ENCODE data around the gene BLTP1. TPM values are rescaled to one million over a fixed set of nuclear protein-coding genes. Genes with fewer than 3 reads are reported as not detected.
"Not testable (repeated sequence)": the region's sequence is repeated elsewhere in the genome, so short reads cannot be mapped to it uniquely, and the experiment has no call there.

The BLTP1 gene
- 10 to 100 TPM; 11.5 to 12.0 TPM for polyA plus RNA-seq

- H3K4me1 ChIP-seq (ENCODE audit: control insufficient read depth in 2 of 2, insufficient read depth in 2 of 2, low read length in 1 of 2) = no peaks in the 10 kb centered on the region
- WGBS, 2 donors = 0 to 1% methylated on average over 50 to 53 of the region's 53 CpGs
Measured at GRCh38 chr4:122151982-122152710, at the start of gene BLTP1. TSS of gene BLTP1 (plus strand) at chr4:122152331. CDS start at chr4:122170648, 18,317 bp downstream.

GRCh38 chr4:122104184-122104583 is 47.9 kb upstream of the BLTP1 start:
- Histone ChIP-seq H3K27me3 (ENCODE audit: control insufficient read depth in 1 of 2, insufficient read depth in 2 of 2, low read length in 2 of 2) (no peaks in the 10 kb centered on the region), H3K4me3 (ENCODE audit: low read depth in 1 of 2, low read length in 2 of 2) (no peak overlapping the region), H3K4me1 (ENCODE audit: control insufficient read depth in 2 of 2, insufficient read depth in 2 of 2, low read length in 1 of 2) (no peaks in the 10 kb centered on the region), H3K9me3 (ENCODE audit: control insufficient read depth in 2 of 2, insufficient read depth in 1 of 2, low read depth in 1 of 2, low read length in 1 of 2) (no peaks in the 10 kb centered on the region), H3K36me3 (ENCODE audit: control insufficient read depth in 2 of 2, insufficient read depth in 2 of 2, low read length in 1 of 2) (no peaks in the 10 kb centered on the region), H3K27ac (ENCODE audit: low read depth in 2 of 2, low read length in 1 of 2) (no peak overlapping the region)

More at GRCh38 chr4:122151982-122152710, at the start of gene BLTP1:
- Histone ChIP-seq H3K9me3 (ENCODE audit: control insufficient read depth in 2 of 2, insufficient read depth in 1 of 2, low read depth in 1 of 2, low read length in 1 of 2) (no peaks in the 10 kb centered on the region), H3K4me3 (ENCODE audit: low read depth in 1 of 2, low read length in 2 of 2) (peak within 1 kb of the TSS; percentile 89 to 91), H3K36me3 (ENCODE audit: control insufficient read depth in 2 of 2, insufficient read depth in 2 of 2, low read length in 1 of 2) (no peaks in the 10 kb centered on the region), H3K27ac (ENCODE audit: low read depth in 2 of 2, low read length in 1 of 2) (peak within 1 kb of the TSS; percentile 95), H3K27me3 (ENCODE audit: control insufficient read depth in 1 of 2, insufficient read depth in 2 of 2, low read length in 2 of 2) (no peaks in the 10 kb centered on the region)

DNA sequence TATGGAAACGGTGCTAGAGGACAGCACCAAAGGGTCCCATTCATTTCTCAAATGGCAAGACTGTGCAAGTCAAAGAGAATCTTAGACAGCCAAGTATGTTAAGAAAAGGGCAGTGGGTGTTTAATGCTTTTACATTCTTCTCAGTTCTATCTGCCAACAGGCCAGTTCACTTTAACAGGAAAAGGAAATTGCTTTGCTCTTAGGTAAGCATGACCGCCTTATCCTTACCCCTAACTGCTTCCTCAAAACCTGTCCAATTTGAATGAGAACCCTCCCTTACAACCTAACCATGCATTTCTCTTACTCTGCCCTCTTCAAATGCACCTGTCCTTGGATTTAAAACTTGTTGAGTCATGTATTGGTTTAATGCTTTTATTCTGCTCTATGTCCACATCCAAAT is 44.5 kb upstream of the BLTP1 start:
- Histone ChIP-seq H3K27me3 (ENCODE audit: control insufficient read depth in 1 of 2, insufficient read depth in 2 of 2, low read length in 2 of 2) (no peaks in the 10 kb centered on the region), H3K27ac (ENCODE audit: low read depth in 2 of 2, low read length in 1 of 2) (no peak overlapping the region), H3K9me3 (ENCODE audit: control insufficient read depth in 2 of 2, insufficient read depth in 1 of 2, low read depth in 1 of 2, low read length in 1 of 2) (no peaks in the 10 kb centered on the region), H3K4me1 (ENCODE audit: control insufficient read depth in 2 of 2, insufficient read depth in 2 of 2, low read length in 1 of 2) (no peaks in the 10 kb centered on the region), H3K36me3 (ENCODE audit: control insufficient read depth in 2 of 2, insufficient read depth in 2 of 2, low read length in 1 of 2) (no peaks in the 10 kb centered on the region), H3K4me3 (ENCODE audit: low read depth in 1 of 2, low read length in 2 of 2) (no peak overlapping the region)
- WGBS, 2 donors = 64 to 76% methylated on average over 2 of the region's 2 CpGs

GRCh38 chr4:122110304-122110703 is 41.8 kb upstream of the BLTP1 start:
- H3K27ac ChIP-seq (ENCODE audit: low read depth in 2 of 2, low read length in 1 of 2); H3K9me3 ChIP-seq (ENCODE audit: control insufficient read depth in 2 of 2, insufficient read depth in 1 of 2, low read depth in 1 of 2, low read length in 1 of 2): not testable (repeated sequence)
- 85 to 92% methylated on average over 12 to 14 of the region's 14 CpGs for WGBS, 2 donors

GRCh38 chr4:122117743-122118142 is 34.4 kb upstream of the BLTP1 start:
- Histone ChIP-seq H3K9me3 (ENCODE audit: control insufficient read depth in 2 of 2, insufficient read depth in 1 of 2, low read depth in 1 of 2, low read length in 1 of 2) (no peaks in the 10 kb centered on the region), H3K36me3 (ENCODE audit: control insufficient read depth in 2 of 2, insufficient read depth in 2 of 2, low read length in 1 of 2) (no peaks in the 10 kb centered on the region), H3K4me3 (ENCODE audit: low read depth in 1 of 2, low read length in 2 of 2) (no peak overlapping the region), H3K4me1 (ENCODE audit: control insufficient read depth in 2 of 2, insufficient read depth in 2 of 2, low read length in 1 of 2) (no peaks in the 10 kb centered on the region), H3K27ac (ENCODE audit: low read depth in 2 of 2, low read length in 1 of 2) (no peak overlapping the region), H3K27me3 (ENCODE audit: control insufficient read depth in 1 of 2, insufficient read depth in 2 of 2, low read length in 2 of 2) (no peaks in the 10 kb centered on the region)
- WGBS, 2 donors = 80 to 81% methylated on average over 1 of the region's 1 CpG

More at GRCh38 chr4:122110304-122110703, 41.8 kb upstream of the BLTP1 start:
- H3K4me1 ChIP-seq (ENCODE audit: control insufficient read depth in 2 of 2, insufficient read depth in 2 of 2, low read length in 1 of 2); H3K4me3 ChIP-seq (ENCODE audit: low read depth in 1 of 2, low read length in 2 of 2); H3K36me3 ChIP-seq (ENCODE audit: control insufficient read depth in 2 of 2, insufficient read depth in 2 of 2, low read length in 1 of 2); H3K27me3 ChIP-seq (ENCODE audit: control insufficient read depth in 1 of 2, insufficient read depth in 2 of 2, low read length in 2 of 2): not testable (repeated sequence)

DNA sequence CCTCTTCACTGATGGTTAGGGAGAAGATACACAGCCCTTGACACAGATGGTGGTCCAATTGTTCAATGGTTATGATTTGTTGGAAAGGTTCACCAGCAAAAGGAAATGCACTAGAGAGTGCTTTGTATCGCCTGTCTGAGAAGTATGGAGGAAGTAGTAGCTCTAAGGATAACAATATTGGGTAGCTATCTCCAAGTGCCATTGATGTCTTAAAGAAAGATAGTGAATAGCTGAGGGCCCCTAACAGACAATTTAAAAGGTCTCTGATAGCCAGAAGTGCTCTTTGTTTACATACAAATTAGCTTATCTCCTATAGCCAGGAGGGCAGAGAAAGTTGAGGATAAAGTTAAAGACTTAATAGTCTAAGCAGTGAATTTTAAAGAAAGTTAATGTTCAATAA is 33.9 kb upstream of the BLTP1 start:
- WGBS, 2 donors = 59 to 67% methylated on average over 1 of the region's 1 CpG
- no peaks in the 10 kb centered on the region for H3K9me3 ChIP-seq (ENCODE audit: control insufficient read depth in 2 of 2, insufficient read depth in 1 of 2, low read depth in 1 of 2, low read length in 1 of 2)
- H3K27me3 ChIP-seq (ENCODE audit: control insufficient read depth in 1 of 2, insufficient read depth in 2 of 2, low read length in 2 of 2) = no peaks in the 10 kb centered on the region
- no peaks in the 10 kb centered on the region for H3K36me3 ChIP-seq (ENCODE audit: control insufficient read depth in 2 of 2, insufficient read depth in 2 of 2, low read length in 1 of 2)
- no peak overlapping the region for H3K4me3 ChIP-seq (ENCODE audit: low read depth in 1 of 2, low read length in 2 of 2)
- H3K27ac ChIP-seq (ENCODE audit: low read depth in 2 of 2, low read length in 1 of 2) = no peak overlapping the region
- H3K4me1 ChIP-seq (ENCODE audit: control insufficient read depth in 2 of 2, insufficient read depth in 2 of 2, low read length in 1 of 2) = no peaks in the 10 kb centered on the region

GRCh38 chr4:122119739-122120138 is 32.4 kb upstream of the BLTP1 start:
- 95 to 97% methylated on average over 1 of the region's 1 CpG for WGBS, 2 donors
- H3K9me3 ChIP-seq (ENCODE audit: control insufficient read depth in 2 of 2, insufficient read depth in 1 of 2, low read depth in 1 of 2, low read length in 1 of 2) = no peaks in the 10 kb centered on the region
- H3K27ac ChIP-seq (ENCODE audit: low read depth in 2 of 2, low read length in 1 of 2) = no peak overlapping the region
- H3K36me3 ChIP-seq (ENCODE audit: control insufficient read depth in 2 of 2, insufficient read depth in 2 of 2, low read length in 1 of 2) = no peaks in the 10 kb centered on the region
- H3K27me3 ChIP-seq (ENCODE audit: control insufficient read depth in 1 of 2, insufficient read depth in 2 of 2, low read length in 2 of 2) = no peaks in the 10 kb centered on the region
- H3K4me3 ChIP-seq (ENCODE audit: low read depth in 1 of 2, low read length in 2 of 2) = no peak overlapping the region
- no peaks in the 10 kb centered on the region for H3K4me1 ChIP-seq (ENCODE audit: control insufficient read depth in 2 of 2, insufficient read depth in 2 of 2, low read length in 1 of 2)

DNA sequence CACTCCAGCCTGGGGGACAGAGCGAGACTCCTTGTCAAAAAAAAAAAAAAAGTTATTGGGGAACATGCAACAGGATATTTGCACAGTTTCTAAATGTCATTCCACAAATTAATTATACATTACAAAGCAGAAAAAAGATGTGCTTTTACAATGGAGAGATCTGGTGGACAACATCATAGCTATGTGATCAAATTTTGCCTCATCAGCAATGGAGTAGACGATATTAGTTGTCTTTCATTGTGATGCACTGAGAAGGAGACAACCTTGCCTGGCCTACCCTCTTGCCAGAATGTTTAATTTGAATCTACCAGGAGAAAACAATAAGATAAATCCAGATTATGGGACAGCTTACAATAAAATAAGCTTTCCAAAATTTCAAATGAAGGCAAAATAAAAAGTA is 30.5 kb upstream of the BLTP1 start:
- no peak overlapping the region for H3K4me3 ChIP-seq (ENCODE audit: low read depth in 1 of 2, low read length in 2 of 2)
- no peaks in the 10 kb centered on the region for H3K36me3 ChIP-seq (ENCODE audit: control insufficient read depth in 2 of 2, insufficient read depth in 2 of 2, low read length in 1 of 2)
- no peaks in the 10 kb centered on the region for H3K4me1 ChIP-seq (ENCODE audit: control insufficient read depth in 2 of 2, insufficient read depth in 2 of 2, low read length in 1 of 2)
- no peaks in the 10 kb centered on the region for H3K27me3 ChIP-seq (ENCODE audit: control insufficient read depth in 1 of 2, insufficient read depth in 2 of 2, low read length in 2 of 2)
- no peak overlapping the region for H3K27ac ChIP-seq (ENCODE audit: low read depth in 2 of 2, low read length in 1 of 2)
- WGBS, 2 donors = 85 to 90% methylated on average over 2 of the region's 2 CpGs
- no peaks in the 10 kb centered on the region for H3K9me3 ChIP-seq (ENCODE audit: control insufficient read depth in 2 of 2, insufficient read depth in 1 of 2, low read depth in 1 of 2, low read length in 1 of 2)

DNA sequence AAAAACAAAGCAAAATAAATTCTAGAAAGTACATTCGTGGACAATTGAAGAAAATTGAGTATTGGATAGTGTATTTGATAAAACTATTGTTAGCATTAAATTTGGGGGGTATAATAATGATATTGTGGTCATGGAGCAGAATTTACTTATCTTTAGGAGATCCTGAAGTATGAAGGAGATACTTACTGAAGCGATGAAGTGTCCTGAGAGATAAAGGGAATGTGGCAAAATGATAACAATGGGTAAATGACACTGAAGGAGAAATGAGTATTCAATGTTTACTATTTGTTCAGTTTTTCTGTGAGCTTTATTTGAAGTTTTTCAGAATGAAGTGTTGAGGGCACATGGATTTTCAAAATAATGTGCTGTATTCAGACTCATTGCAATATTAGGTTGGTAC is 30.0 kb upstream of the BLTP1 start:
- no peaks in the 10 kb centered on the region for H3K4me1 ChIP-seq (ENCODE audit: control insufficient read depth in 2 of 2, insufficient read depth in 2 of 2, low read length in 1 of 2)
- 78 to 81% methylated on average over 2 of the region's 2 CpGs for WGBS, 2 donors
- H3K4me3 ChIP-seq (ENCODE audit: low read depth in 1 of 2, low read length in 2 of 2) = no peak overlapping the region
- no peaks in the 10 kb centered on the region for H3K9me3 ChIP-seq (ENCODE audit: control insufficient read depth in 2 of 2, insufficient read depth in 1 of 2, low read depth in 1 of 2, low read length in 1 of 2)
- H3K27ac ChIP-seq (ENCODE audit: low read depth in 2 of 2, low read length in 1 of 2) = no peak overlapping the region
- no peaks in the 10 kb centered on the region for H3K36me3 ChIP-seq (ENCODE audit: control insufficient read depth in 2 of 2, insufficient read depth in 2 of 2, low read length in 1 of 2)
- H3K27me3 ChIP-seq (ENCODE audit: control insufficient read depth in 1 of 2, insufficient read depth in 2 of 2, low read length in 2 of 2) = no peaks in the 10 kb centered on the region

DNA sequence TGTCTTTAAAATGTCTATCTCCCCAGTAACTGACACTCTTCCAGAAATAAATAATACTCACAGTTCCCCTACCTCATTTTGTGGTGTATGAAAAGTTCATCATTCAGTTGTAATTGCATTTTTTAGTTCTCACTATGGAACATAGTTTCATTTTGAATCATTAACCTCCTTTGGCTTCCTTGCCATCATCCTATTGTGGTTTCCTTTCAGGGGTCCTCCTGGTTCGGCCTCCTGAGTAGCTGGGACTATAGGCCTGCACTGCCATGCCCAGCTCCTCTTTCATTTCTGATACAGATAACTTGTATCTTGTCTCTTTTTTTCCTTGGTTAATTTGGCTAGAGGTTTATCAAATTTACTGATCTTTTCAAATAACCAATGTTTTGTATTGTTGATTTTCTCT is 23.1 kb upstream of the BLTP1 start:
- WGBS, 2 donors = 83 to 91% methylated on average over 1 of the region's 1 CpG
- H3K9me3 ChIP-seq (ENCODE audit: control insufficient read depth in 2 of 2, insufficient read depth in 1 of 2, low read depth in 1 of 2, low read length in 1 of 2) = no peaks in the 10 kb centered on the region
- no peak overlapping the region for H3K4me3 ChIP-seq (ENCODE audit: low read depth in 1 of 2, low read length in 2 of 2)
- H3K4me1 ChIP-seq (ENCODE audit: control insufficient read depth in 2 of 2, insufficient read depth in 2 of 2, low read length in 1 of 2) = no peaks in the 10 kb centered on the region
- no peaks in the 10 kb centered on the region for H3K27me3 ChIP-seq (ENCODE audit: control insufficient read depth in 1 of 2, insufficient read depth in 2 of 2, low read length in 2 of 2)
- H3K27ac ChIP-seq (ENCODE audit: low read depth in 2 of 2, low read length in 1 of 2) = no peak overlapping the region
- H3K36me3 ChIP-seq (ENCODE audit: control insufficient read depth in 2 of 2, insufficient read depth in 2 of 2, low read length in 1 of 2) = no peaks in the 10 kb centered on the region

Measured in esophagus (tissue), 2 donors.